ENCODE measurements around the gene ZNF442. TPM values are rescaled to one million over a fixed set of nuclear protein-coding genes. Genes with fewer than 3 reads are reported as not detected.
"Not testable (repeated sequence)": the region's sequence is repeated elsewhere in the genome, so short reads cannot be mapped to it uniquely, and the experiment has no call there.

The ZNF442 gene
- polyA plus RNA-seq, 3 donors = 5.7 to 6.4 (median 6.1) TPM

DNA sequence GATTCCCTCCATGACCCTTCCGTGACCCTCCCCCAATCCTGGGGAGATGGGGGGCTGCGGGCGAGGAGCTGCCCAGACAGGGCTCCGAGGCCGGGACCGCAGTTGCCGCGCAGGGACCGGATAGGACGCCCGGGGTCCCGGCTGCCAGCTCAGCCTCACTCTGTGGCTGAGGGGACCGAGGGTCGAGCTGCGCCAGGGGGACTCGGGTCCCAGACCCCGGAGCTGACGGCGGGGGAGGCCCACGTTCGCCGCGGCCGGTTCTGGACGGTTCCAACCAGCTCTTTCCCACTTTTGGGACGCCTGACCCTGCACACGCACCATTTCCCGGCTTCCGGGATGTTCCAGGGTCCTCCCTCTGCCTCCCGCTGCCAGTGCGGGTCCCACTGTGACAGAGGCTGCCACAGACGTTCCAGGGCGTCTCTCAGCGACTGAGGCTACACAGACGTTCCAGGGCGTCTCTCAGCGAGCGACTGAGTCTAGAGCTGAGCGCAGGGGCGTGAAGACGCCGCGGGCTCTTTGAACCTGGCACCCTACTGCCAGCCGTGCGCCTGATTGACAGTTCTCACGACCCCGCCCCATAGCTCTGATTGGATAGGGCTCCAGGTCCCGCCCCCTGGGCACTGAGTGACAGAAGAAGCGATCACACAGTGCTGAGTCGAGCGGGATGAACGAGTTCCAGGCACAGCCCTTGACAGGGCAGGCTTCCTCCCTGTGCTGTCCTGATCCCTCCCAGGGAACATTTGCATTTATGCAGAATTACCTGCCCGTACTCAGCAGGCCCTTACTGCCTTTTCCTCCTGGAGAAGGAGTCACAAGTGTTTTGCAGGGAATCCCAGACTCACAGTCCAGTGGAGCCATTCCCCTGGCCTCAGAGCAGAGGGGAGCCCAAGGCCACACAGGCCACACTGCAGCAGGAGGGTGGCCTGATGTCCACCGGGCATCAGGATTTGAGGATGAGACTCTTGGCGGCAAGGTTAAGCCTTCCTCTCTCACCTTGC, 32.0 kb downstream of the ZNF442 start, which contains the start of gene ZNF563:
Gene ZNF563 (minus strand): TSS at position 472 of the 998 bp plus-strand sequence. CDS start 151 bp downstream, at position 321.
- peak; percentile 95 for DNase-seq

- DNase-seq = peak; percentile 12
These were observed 34.1 kb downstream of the ZNF442 start for GRCh38 chr19:12331211-12331941.

GRCh38 chr19:12330340-12330739, 35.1 kb downstream of the ZNF442 start:
- no peak for DNase-seq

GRCh38 chr19:12325690-12326089, 39.8 kb downstream of the ZNF442 start:
- DNase-seq = no peak

GRCh38 chr19:12318782-12319413, 46.6 kb downstream of the ZNF442 start:
- DNase-seq = no peak

DNA sequence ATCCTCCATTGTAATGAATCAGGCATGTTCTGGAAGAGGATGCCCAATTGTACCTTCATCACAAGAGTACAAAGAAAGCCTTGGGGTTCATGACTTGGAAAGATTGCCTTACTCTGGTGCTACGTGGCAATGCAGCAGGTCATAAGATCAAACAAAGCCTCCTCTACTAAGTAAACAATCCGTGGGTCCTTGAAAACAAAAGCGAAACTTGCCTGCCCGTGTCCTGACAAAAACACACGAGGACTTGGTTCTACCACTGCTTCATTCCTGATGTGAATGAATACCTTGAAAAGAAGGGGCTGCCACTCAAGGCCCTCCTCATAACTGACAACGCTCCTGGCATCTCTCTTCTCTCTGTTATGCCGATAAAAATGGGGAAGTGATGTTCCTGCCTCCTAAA, 50.9 kb downstream of the ZNF442 start:
- no peak for DNase-seq

DNA sequence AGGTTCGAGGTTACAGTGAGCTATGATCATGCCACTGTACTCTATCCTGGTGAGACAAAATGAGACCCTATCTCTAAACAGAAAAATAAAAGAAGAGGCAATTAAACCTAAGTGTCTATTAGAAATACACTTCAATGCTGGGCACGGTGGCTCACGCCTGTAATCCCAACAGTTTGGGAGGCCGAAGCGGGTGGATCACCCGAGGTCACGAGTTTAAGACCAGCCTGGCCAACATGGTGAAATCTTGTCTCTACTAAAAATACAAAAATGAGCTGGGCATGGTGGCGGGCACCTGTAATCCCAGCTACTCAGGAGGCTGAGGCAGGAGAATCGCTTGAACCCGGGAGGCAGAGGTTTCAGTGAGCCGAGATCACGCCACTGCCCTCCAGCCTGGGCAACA, 56.6 kb downstream of the ZNF442 start:
- DNase-seq = not testable (repeated sequence)

Other genes with a start within 250 kb of the ZNF442 start
- 10 to 100 TPM in 1 of 3 donors, 1 to 10 TPM in 2; 6.1 to 10.7 (median 7.8) TPM for gene ZNF20, start 225.3 kb downstream of the ZNF442 start, polyA plus RNA-seq (ENCODE audit: insufficient read length in 3 of 3)
- gene ZNF625, start 208.9 kb downstream of the ZNF442 start, polyA plus RNA-seq (ENCODE audit: insufficient read length in 3 of 3) = 10 to 100 TPM; 13.3 to 18.6 (median 14.4) TPM
- 10 to 100 TPM; 13.5 to 19.5 (median 17.1) TPM for gene ZNF136, start 202.6 kb downstream of the ZNF442 start, polyA plus RNA-seq (ENCODE audit: insufficient read length in 3 of 3)
- 10 to 100 TPM; 43.6 to 70.9 (median 54.3) TPM for gene ZNF44, start 70.8 kb downstream of the ZNF442 start, polyA plus RNA-seq (ENCODE audit: insufficient read length in 3 of 3)
- gene ZNF563, start 32.0 kb downstream of the ZNF442 start, polyA plus RNA-seq (ENCODE audit: insufficient read length in 3 of 3) = 1 to 10 TPM; 3.6 to 5.1 (median 4.2) TPM
- gene ZNF799, start 35.6 kb upstream of the ZNF442 start, polyA plus RNA-seq (ENCODE audit: insufficient read length in 3 of 3) = 1 to 10 TPM; 6.7 to 8.4 (median 7.6) TPM
- gene ZNF443, start 75.3 kb upstream of the ZNF442 start, polyA plus RNA-seq (ENCODE audit: insufficient read length in 3 of 3) = 10 to 100 TPM; 10.2 to 13.3 (median 11.0) TPM
- gene ZNF709, start 119.1 kb upstream of the ZNF442 start, polyA plus RNA-seq (ENCODE audit: insufficient read length in 3 of 3) = 10 to 100 TPM in 1 of 3 donors, 1 to 10 TPM in 2; 6.1 to 13.9 (median 7.5) TPM
- gene ZNF564, start 185.8 kb upstream of the ZNF442 start, polyA plus RNA-seq (ENCODE audit: insufficient read length in 3 of 3) = 10 to 100 TPM; 12.0 to 13.6 (median 12.7) TPM
- gene ZNF490, start 245.1 kb upstream of the ZNF442 start, polyA plus RNA-seq (ENCODE audit: insufficient read length in 3 of 3) = 1 to 10 TPM; 4.2 to 5.8 (median 5.6) TPM
- gene ZNF791, start 245.2 kb upstream of the ZNF442 start, polyA plus RNA-seq (ENCODE audit: insufficient read length in 3 of 3) = 10 to 100 TPM; 14.8 to 26.2 (median 22.0) TPM

Measured in renal pelvis (tissue), 4 donors.